WERI-Rb-1 (cell line): Measurements from ENCODE around the gene HEXD.

Source experiments
- DNase-seq: peaks from one replicate; pipeline ENCODE4 v3.0.0-alpha.2; 2020
- H3K27ac ChIP-seq: fragments of 250-450 bp; sonication (Bioruptor Pico); 2 replicates; pipeline ENCODE4 v1.5.1; 2020; ENCODE audit warnings: mild to moderate bottlenecking, moderate library complexity
- H3K27me3 ChIP-seq: fragments of 250-450 bp; sonication (Bioruptor Pico); 2 replicates; pipeline ENCODE4 v1.5.1; 2021; ENCODE audit warnings: mild to moderate bottlenecking, low read depth, moderate library complexity; ENCODE audit not compliant: insufficient read depth, severe bottlenecking
- H3K36me3 ChIP-seq: fragments of 250-450 bp; sonication (Bioruptor Pico); 2 replicates; pipeline ENCODE4 v1.5.1; 2020; ENCODE audit warnings: mild to moderate bottlenecking, moderate library complexity
- H3K4me3 ChIP-seq: 2 replicates; pipeline ENCODE4 v1.5.1; 2011; ENCODE audit warnings: low read depth, mild to moderate bottlenecking, control low read depth, low read length
- H3K9me3 ChIP-seq: fragments of 250-450 bp; sonication (Bioruptor Pico); 2 replicates; pipeline ENCODE4 v1.5.1; 2021; ENCODE audit warnings: mild to moderate bottlenecking, moderate library complexity; ENCODE audit not compliant: severe bottlenecking
- TF ChIP-seq, protein P1 (sequence below): IDR thresholded peaks from 2 replicates; pipeline ENCODE4 v1.5.1; 2011; ENCODE audit warnings: low read depth, mild to moderate bottlenecking, control low read depth, inconsistent platforms, low read length

The HEXD gene

DNA sequence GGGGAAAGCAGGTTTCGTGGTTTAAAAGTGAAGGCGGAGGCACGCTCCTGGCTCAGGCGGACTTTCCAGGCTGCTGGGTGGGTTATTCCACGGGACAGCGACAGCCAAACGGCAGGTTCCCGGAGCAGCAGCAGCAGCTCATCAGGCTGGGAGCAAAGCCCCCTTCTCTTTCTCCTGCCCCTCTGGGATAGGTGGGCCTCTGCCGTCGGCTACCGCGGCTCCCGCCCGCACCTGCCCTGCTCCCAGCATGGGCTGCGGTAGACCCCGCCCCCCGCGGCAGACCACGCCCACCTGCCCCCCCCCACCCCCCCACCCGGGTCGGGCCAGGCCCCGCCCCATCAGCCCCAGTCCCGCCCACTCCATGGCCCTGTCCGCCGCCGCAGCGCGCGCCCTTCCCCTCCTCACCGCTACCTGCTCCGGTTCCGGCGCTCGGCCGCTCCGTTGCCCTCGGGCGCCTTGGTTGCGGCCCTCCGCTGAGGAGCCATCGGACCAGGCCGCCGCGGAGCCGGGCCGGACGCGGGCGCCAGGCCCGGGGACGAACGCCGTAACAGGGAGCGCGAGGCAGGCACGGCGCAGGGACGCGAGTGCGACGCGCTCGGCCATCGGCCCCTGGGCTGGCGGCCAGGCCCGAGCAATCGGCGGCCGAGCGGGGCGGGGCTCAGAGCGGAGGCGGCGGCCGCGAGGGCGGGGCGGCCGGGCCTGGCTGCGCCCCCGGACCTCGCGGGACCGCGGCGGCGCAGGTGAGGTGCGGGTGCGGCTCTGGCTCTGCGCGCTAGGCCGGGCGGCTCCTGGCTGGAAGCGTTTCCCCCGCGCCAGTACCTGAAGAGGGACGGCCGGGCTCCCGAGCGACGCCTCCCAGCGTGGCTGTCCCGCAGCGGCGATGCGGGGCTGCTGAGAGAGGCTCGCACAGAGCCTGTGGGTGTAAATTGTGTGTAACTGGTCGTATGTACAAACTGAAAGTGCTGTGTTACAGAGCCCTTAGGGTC, at the start of gene HEXD, which contains the start of gene OGFOD3:
Gene HEXD, plus strand, starts transcription at position 347 of the 986 bp plus-strand sequence. CDS start 1,453 bp downstream, outside the sequence.
Gene OGFOD3, minus strand, starts transcription at position 586 of the 986 bp plus-strand sequence. Its CDS starts 101 bp downstream, at position 485.
- Histone ChIP-seq H3K27me3 (no peaks in the 10 kb centered on the region), H3K4me3 (peak within 1 kb of the TSS; percentile 90), H3K9me3 (no peaks in the 10 kb centered on the region), H3K36me3 (peaks cover 52% of the 10 kb centered on the region), H3K27ac (peak within 1 kb of the TSS; percentile 99)
- peak; percentile 86 for DNase-seq
- TF ChIP-seq, protein P1, sequence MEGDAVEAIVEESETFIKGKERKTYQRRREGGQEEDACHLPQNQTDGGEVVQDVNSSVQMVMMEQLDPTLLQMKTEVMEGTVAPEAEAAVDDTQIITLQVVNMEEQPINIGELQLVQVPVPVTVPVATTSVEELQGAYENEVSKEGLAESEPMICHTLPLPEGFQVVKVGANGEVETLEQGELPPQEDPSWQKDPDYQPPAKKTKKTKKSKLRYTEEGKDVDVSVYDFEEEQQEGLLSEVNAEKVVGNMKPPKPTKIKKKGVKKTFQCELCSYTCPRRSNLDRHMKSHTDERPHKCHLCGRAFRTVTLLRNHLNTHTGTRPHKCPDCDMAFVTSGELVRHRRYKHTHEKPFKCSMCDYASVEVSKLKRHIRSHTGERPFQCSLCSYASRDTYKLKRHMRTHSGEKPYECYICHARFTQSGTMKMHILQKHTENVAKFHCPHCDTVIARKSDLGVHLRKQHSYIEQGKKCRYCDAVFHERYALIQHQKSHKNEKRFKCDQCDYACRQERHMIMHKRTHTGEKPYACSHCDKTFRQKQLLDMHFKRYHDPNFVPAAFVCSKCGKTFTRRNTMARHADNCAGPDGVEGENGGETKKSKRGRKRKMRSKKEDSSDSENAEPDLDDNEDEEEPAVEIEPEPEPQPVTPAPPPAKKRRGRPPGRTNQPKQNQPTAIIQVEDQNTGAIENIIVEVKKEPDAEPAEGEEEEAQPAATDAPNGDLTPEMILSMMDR = no peak

- Histone ChIP-seq H3K36me3 (no peaks in the 10 kb centered on the region), H3K9me3 (no peaks in the 10 kb centered on the region), H3K27ac (no peak overlapping the region), H3K4me3 (no peak overlapping the region), H3K27me3 (no peaks in the 10 kb centered on the region)
- TF ChIP-seq, protein P1 = no peak
- no peak for DNase-seq
Observed at GRCh38 chr17:82369211-82369610, 48.9 kb upstream of the HEXD start.

- TF ChIP-seq, protein P1 = no peak
- Histone ChIP-seq H3K36me3 (no peaks in the 10 kb centered on the region), H3K27ac (peak overlapping the region; percentile 55), H3K27me3 (no peaks in the 10 kb centered on the region), H3K9me3 (no peaks in the 10 kb centered on the region), H3K4me3 (peak overlapping the region; percentile 42)
- no peak for DNase-seq
Observed at GRCh38 chr17:82370471-82371332, 47.4 kb upstream of the HEXD start.

GRCh38 chr17:82371333-82372248, 46.6 kb upstream of the HEXD start, which contains the start of gene UTS2R:
TSS of gene UTS2R (plus strand) at chr17:82371765. CDS start at chr17:82374325, 2,560 bp downstream.
- TF ChIP-seq, protein P1 = no peak
- Histone ChIP-seq H3K36me3 (no peaks in the 10 kb centered on the region), H3K4me3 (peak within 1 kb of the TSS; percentile 42), H3K9me3 (no peaks in the 10 kb centered on the region), H3K27me3 (no peaks in the 10 kb centered on the region), H3K27ac (peak within 1 kb of the TSS; percentile 55)
- no peak for DNase-seq
